GM19395 (cell line): Measurements from ENCODE around the gene CBX4.
A peak's percentile ranks its signal among the peaks of the same experiment; 100 is the strongest.

Source experiments
- ATAC-seq: cut with Tn5 transposase; IDR thresholded peaks from one replicate; pipeline ENCODE4 v1.9.1; 2021; ENCODE audit warnings: mild to moderate bottlenecking, moderate library complexity; ENCODE audit not compliant: unreplicated experiment

Gene CBX4

GRCh38 chr17:79802039-79802735 is 37.1 kb downstream of the CBX4 start:
- no peak for ATAC-seq

- no peak for ATAC-seq
These were observed 37.8 kb downstream of the CBX4 start for GRCh38 chr17:79801156-79802038.

GRCh38 chr17:79800325-79801155 is 38.7 kb downstream of the CBX4 start:
- no peak for ATAC-seq

GRCh38 chr17:79799538-79800324 is 39.5 kb downstream of the CBX4 start:
- no peak for ATAC-seq

GRCh38 chr17:79799174-79799537 is 40.1 kb downstream of the CBX4 start:
- ATAC-seq: no peak

- ATAC-seq: no peak
These were observed 40.7 kb downstream of the CBX4 start for GRCh38 chr17:79798299-79799173.

GRCh38 chr17:79797492-79798298 is 41.5 kb downstream of the CBX4 start:
- ATAC-seq: peak; percentile 19

GRCh38 chr17:79796763-79797491 is 42.3 kb downstream of the CBX4 start, which contains the start of gene CBX8:
TSS of gene CBX8 (minus strand) at chr17:79797077. CDS start at chr17:79796998, 79 bp downstream.
- peak; percentile 90 for ATAC-seq

GRCh38 chr17:79796444-79796762 is 42.8 kb downstream of the CBX4 start:
- no peak for ATAC-seq

- no peak for ATAC-seq
These were observed 43.3 kb downstream of the CBX4 start for GRCh38 chr17:79795795-79796443.

GRCh38 chr17:79794659-79795511 is 44.4 kb downstream of the CBX4 start:
- no peak for ATAC-seq

- no peak for ATAC-seq
These were observed 45.3 kb downstream of the CBX4 start for GRCh38 chr17:79793924-79794304.

GRCh38 chr17:79792984-79793923 is 46.0 kb downstream of the CBX4 start:
- ATAC-seq: no peak

- no peak for ATAC-seq
These were observed 46.8 kb downstream of the CBX4 start for GRCh38 chr17:79792341-79792871.

GRCh38 chr17:79791735-79792161 is 47.5 kb downstream of the CBX4 start:
- no peak for ATAC-seq
